Lung (tissue), 12 donors: ENCODE results near the gene XPR1. TPM values are rescaled to one million over a fixed set of nuclear protein-coding genes. Genes with fewer than 3 reads are reported as not detected.
"Not testable (repeated sequence)": the region's sequence is repeated elsewhere in the genome, so short reads cannot be mapped to it uniquely, and the experiment has no call there.

ENCODE experiments used
- ATAC-seq: fragments of 200-7000 bp; cut with Tn5 transposase; one replicate; pipeline ENCODE4 v1.9.1; 2020; ENCODE audit warnings: moderate number of reproducible peaks; ENCODE audit not compliant: insufficient read depth, low FRiP score
- DNase-seq, 3 donors: peaks; one replicate each; pipeline ENCODE4 v3.0.0-alpha.2; 2013 to 2017
- H3K27ac ChIP-seq, 2 donors: one replicate each; pipeline ENCODE4 v1.5.1; 2013; ENCODE audit warnings: mild to moderate bottlenecking in 2 of 2, moderate library complexity in 2 of 2, control low read depth in 1 of 2, inconsistent platforms in 1 of 2, low read depth in 1 of 2, low read length in 1 of 2
- H3K27me3 ChIP-seq, 3 donors: one replicate each; pipeline ENCODE4 v1.5.1; 2013; ENCODE audit warnings: low read length in 2 of 3; ENCODE audit not compliant: control insufficient read depth in 3 of 3, insufficient read depth in 3 of 3
- H3K36me3 ChIP-seq, 4 donors: one replicate each; pipeline ENCODE4 v1.5.1; 2013; ENCODE audit warnings: low read length in 4 of 4, mild to moderate bottlenecking in 1 of 4, moderate library complexity in 1 of 4; ENCODE audit not compliant: control insufficient read depth in 4 of 4, insufficient read depth in 4 of 4
- H3K4me1 ChIP-seq, 5 donors: one replicate each; pipeline ENCODE4 v1.5.1; 2013; ENCODE audit warnings: low read length in 5 of 5, mild to moderate bottlenecking in 2 of 5, moderate library complexity in 1 of 5; ENCODE audit not compliant: control insufficient read depth in 5 of 5, insufficient read depth in 5 of 5
- H3K4me3 ChIP-seq: one replicate; pipeline ENCODE4 v1.5.1; 2013; ENCODE audit warnings: mild to moderate bottlenecking, control low read depth, moderate library complexity
- H3K9ac ChIP-seq, 2 donors: one replicate each; pipeline ENCODE4 v1.5.1; 2013; ENCODE audit warnings: low read length in 2 of 2, control low read depth in 1 of 2; ENCODE audit not compliant: insufficient read depth in 1 of 2
- H3K9me3 ChIP-seq, 4 donors: one replicate each; pipeline ENCODE4 v1.5.1; 2013; ENCODE audit warnings: low read length in 3 of 4, mild to moderate bottlenecking in 1 of 4, moderate library complexity in 1 of 4; ENCODE audit not compliant: control insufficient read depth in 4 of 4, insufficient read depth in 3 of 4
- CTCF ChIP-seq: IDR thresholded peaks from 2 replicates; pipeline ENCODE4 v1.5.1; 2012; ENCODE audit warnings: mild to moderate bottlenecking; ENCODE audit errors: control extremely low read depth, extremely low read depth
- WGBS, 2 donors: extraction: QIAGEN DNeasy Blood & Tissue Kit; methylation state at CpG; one replicate each; pipeline ENCODE4 v1.1.7; 2013; 5-methylcytosine and 5-hydroxymethylcytosine counted together
- polyA plus RNA-seq, 2 donors: library from polyadenylated mRNA; stranded (reverse); fragments of 200-250 nt; gene quantifications; one replicate each; pipeline ENCODE4 v1.2.1, GENCODE V29; 2013
- total RNA-seq, 2 donors: library from RNA; depleted of rRNA in 1 of 2; stranded (reverse); fragments of >200 nt in 1 of 2; gene quantifications; one replicate each; pipeline ENCODE4 v1.2.1, GENCODE V29; 2014 to 2021
- donor health status: control.
- donor health status: control.
- donor health status: Bipolar disorder and iron deficiency.
- donor health status: healthy.
- donor health status: DM: yes; HTN: yes; CAD: no.

The XPR1 gene
- total and polyA plus RNA-seq, 4 donors: 7.4 to 44.0 (median 21.9) TPM

- Histone ChIP-seq H3K27me3 (no peaks in the 10 kb centered on the region), H3K27ac (no peak overlapping the region), H3K9me3 (no peaks in the 10 kb centered on the region), H3K4me3 (no peak overlapping the region), H3K36me3 (peaks cover 0 to 3% (median 0%) of the 10 kb centered on the region in 4 donors), H3K9ac (no peak overlapping the region), H3K4me1 (peaks cover 0 to 4% (median 0%) of the 10 kb centered on the region in 5 donors)
- TF ChIP-seq CTCF: no peak
- no peak for ATAC-seq
- DNase-seq: no peak
- WGBS, 2 donors: 56 to 60% methylated on average over 7 of the region's 7 CpGs
Measured at GRCh38 chr1:180680558-180681144, 48.8 kb downstream of the XPR1 start.

- H3K36me3 ChIP-seq, DNase-seq, H3K27ac ChIP-seq, H3K9ac ChIP-seq, H3K4me1 ChIP-seq, H3K27me3 ChIP-seq, H3K9me3 ChIP-seq, ATAC-seq, H3K4me3 ChIP-seq: not testable (repeated sequence)
- 88 to 93% methylated on average over 3 of the region's 3 CpGs for WGBS, 2 donors
Measured at GRCh38 chr1:180683117-180683516, 51.3 kb downstream of the XPR1 start.

GRCh38 chr1:180691322-180691913, 59.6 kb downstream of the XPR1 start:
- DNase-seq (no peak), ATAC-seq (no peak)
- Histone ChIP-seq H3K36me3 (no peaks in the 10 kb centered on the region), H3K4me3 (no peak overlapping the region), H3K9ac (no peak overlapping the region), H3K9me3 (peaks cover 0 to 2% (median 0%) of the 10 kb centered on the region in 4 donors), H3K4me1 (peaks cover 1 to 11% (median 8%) of the 10 kb centered on the region in 5 donors), H3K27ac (no peak overlapping the region), H3K27me3 (no peaks in the 10 kb centered on the region)
- 63 to 66% methylated on average over 2 of the region's 2 CpGs for WGBS, 2 donors
- no peak for TF ChIP-seq CTCF

- H3K9ac ChIP-seq: no peak overlapping the region
- H3K27me3 ChIP-seq: no peaks in the 10 kb centered on the region
- H3K4me3 ChIP-seq: no peak overlapping the region
- no peak for TF ChIP-seq CTCF
- 93 to 96% methylated on average over 5 of the region's 5 CpGs for WGBS, 2 donors
- H3K4me1 ChIP-seq: peaks cover 1 to 11% (median 8%) of the 10 kb centered on the region in 5 donors
- ATAC-seq (no peak), DNase-seq (no peak)
- peaks cover 0 to 20% (median 2%) of the 10 kb centered on the region in 4 donors for H3K9me3 ChIP-seq
- no peaks in the 10 kb centered on the region for H3K36me3 ChIP-seq
- no peak overlapping the region for H3K27ac ChIP-seq
Measured at GRCh38 chr1:180693564-180694244, 61.9 kb downstream of the XPR1 start.
